Measurements from ENCODE around the gene SH3BP1.
A peak's percentile ranks its signal among the peaks of the same experiment; 100 is the strongest.

Gene SH3BP1

GRCh38 chr22:37675930-37676735 is 36.7 kb downstream of the SH3BP1 start:
- Histone ChIP-seq H3K27me3 (replicated peaks) (no peaks in the 10 kb centered on the region), H3K36me3 (replicated peaks) (peaks cover 27% of the 10 kb centered on the region), H3K4me3 (ENCODE audit: low read depth, low read length) (peak overlapping the region; percentile 93), H3K27ac (peak overlapping the region; percentile 79)
- in situ Hi-C loops (cut with HindIII; ENCODE audit: low pct_ligation_motif_present, low sequenced_read_pairs) = no loop called here
- DNase-seq = no peak
- no peak for TF ChIP-seq CTCF (IDR thresholded peaks at IDR 0.05; ENCODE audit: low read depth, low read length, missing control alignments)

GRCh38 chr22:37676736-37677492 is 37.4 kb downstream of the SH3BP1 start:
- no peaks in the 10 kb centered on the region for H3K27me3 ChIP-seq (replicated peaks)
- peak; percentile 97 for DNase-seq
- in situ Hi-C loops (cut with HindIII; ENCODE audit: low pct_ligation_motif_present, low sequenced_read_pairs) = no loop called here
- TF ChIP-seq CTCF (IDR thresholded peaks at IDR 0.05; ENCODE audit: low read depth, low read length, missing control alignments) = no peak
- peak overlapping the region; percentile 79 for H3K27ac ChIP-seq
- peaks cover 27% of the 10 kb centered on the region for H3K36me3 ChIP-seq (replicated peaks)
- H3K4me3 ChIP-seq (ENCODE audit: low read depth, low read length) = peak overlapping the region; percentile 93

DNA sequence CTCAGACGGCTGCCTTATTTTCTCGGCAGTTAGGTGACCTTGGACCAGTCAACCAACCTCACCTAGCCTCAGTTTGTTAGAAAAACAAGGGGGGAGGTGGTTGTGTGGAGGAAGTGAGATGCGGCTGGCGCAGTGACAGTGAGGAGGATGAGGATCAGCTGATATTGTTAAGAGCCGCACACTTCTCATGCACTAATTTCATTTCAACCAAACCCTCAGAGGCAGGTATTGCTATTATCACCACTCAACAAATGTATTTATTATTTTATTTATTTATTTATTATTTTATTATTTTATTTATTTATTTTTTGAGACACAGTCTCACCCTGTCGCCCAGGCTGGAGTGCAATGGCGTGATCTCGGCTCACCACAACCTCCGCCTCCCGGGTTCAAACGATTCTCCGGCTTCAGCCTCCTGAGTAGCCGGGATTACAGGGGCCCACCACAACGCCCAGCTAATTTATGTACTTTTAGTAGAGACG is 38.1 kb downstream of the SH3BP1 start:
- H3K36me3 ChIP-seq (replicated peaks) = peaks cover 27% of the 10 kb centered on the region
- peak overlapping the region; percentile 93 for H3K4me3 ChIP-seq (ENCODE audit: low read depth, low read length)
- in situ Hi-C loops (cut with HindIII; ENCODE audit: low pct_ligation_motif_present, low sequenced_read_pairs) = no loop called here
- DNase-seq = no peak
- no peak for TF ChIP-seq CTCF (IDR thresholded peaks at IDR 0.05; ENCODE audit: low read depth, low read length, missing control alignments)
- H3K27me3 ChIP-seq (replicated peaks) = no peaks in the 10 kb centered on the region
- H3K27ac ChIP-seq = peak overlapping the region; percentile 14

DNA sequence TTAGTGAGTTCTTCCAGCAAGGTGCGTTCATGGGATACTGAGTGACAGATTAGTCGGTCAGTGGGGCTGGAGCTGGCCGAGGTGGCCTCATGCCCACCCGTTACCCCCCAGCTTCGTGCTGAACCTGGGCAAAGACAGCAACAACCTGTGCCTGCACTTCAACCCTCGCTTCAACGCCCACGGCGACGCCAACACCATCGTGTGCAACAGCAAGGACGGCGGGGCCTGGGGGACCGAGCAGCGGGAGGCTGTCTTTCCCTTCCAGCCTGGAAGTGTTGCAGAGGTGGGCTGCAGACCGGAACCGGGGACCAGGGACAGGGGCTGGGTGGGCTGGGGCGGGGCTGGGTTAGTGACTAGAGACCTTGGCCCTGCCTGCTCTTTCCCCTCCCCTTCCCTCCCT is 38.9 kb downstream of the SH3BP1 start:
- H3K27ac ChIP-seq = no peak overlapping the region
- H3K27me3 ChIP-seq (replicated peaks) = no peaks in the 10 kb centered on the region
- H3K36me3 ChIP-seq (replicated peaks) = peaks cover 27% of the 10 kb centered on the region
- in situ Hi-C loops (cut with HindIII; ENCODE audit: low pct_ligation_motif_present, low sequenced_read_pairs) = no loop called here
- H3K4me3 ChIP-seq (ENCODE audit: low read depth, low read length) = peak overlapping the region; percentile 93
- no peak for TF ChIP-seq CTCF (IDR thresholded peaks at IDR 0.05; ENCODE audit: low read depth, low read length, missing control alignments)
- no peak for DNase-seq

GRCh38 chr22:37679670-37680069 is 40.2 kb downstream of the SH3BP1 start:
- no peak for DNase-seq
- in situ Hi-C loops (cut with HindIII; ENCODE audit: low pct_ligation_motif_present, low sequenced_read_pairs) = no loop called here

More at GRCh38 chr22:37679670-37680069, 40.2 kb downstream of the SH3BP1 start:
- TF ChIP-seq CTCF (IDR thresholded peaks at IDR 0.05; ENCODE audit: low read depth, low read length, missing control alignments) = no peak
- Histone ChIP-seq H3K4me3 (ENCODE audit: low read depth, low read length) (no peak overlapping the region), H3K36me3 (replicated peaks) (peaks cover 27% of the 10 kb centered on the region), H3K27ac (no peak overlapping the region), H3K27me3 (replicated peaks) (no peaks in the 10 kb centered on the region)
